NB4 (cell line): ENCODE measurements around the gene RETREG3.

Experiments used
- CTCF ChIP-seq: IDR thresholded peaks from one replicate; pipeline ENCODE4 v1.5.1; 2012; ENCODE audit warnings: low read depth, low read length
- MYC ChIP-seq: IDR thresholded peaks from 2 replicates; pipeline ENCODE4 v1.6.1; 2011; ENCODE audit warnings: low read depth, low read length
- POLR2A ChIP-seq: IDR thresholded peaks from 2 replicates; pipeline ENCODE4 v1.6.1; 2011; ENCODE audit warnings: mild to moderate bottlenecking; ENCODE audit not compliant: insufficient read length; ENCODE audit errors: extremely low read depth

DNA sequence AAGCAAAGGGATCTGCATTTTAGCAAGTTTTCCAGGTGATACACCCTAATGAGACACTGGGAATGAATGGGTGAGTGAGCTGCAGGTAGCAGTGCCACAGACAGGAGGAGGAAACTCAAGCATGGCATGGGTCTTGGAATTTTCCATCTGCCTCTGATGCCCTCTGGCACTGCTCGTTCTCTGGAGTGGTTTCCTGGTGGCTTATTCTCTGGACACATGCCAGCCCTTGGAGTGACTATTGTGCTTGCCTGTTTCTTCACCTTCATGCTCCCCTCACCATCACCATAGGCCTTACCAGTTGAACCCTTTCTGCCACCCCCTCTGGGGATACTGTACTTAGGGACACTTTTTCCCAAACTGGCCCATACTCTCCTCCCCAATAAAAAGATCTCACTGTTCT is 45.6 kb downstream of the RETREG3 start:
- no peak for TF ChIP-seq CTCF
- TF ChIP-seq POLR2A, result no peak
- no peak for TF ChIP-seq MYC
